Right lung (tissue), 5 donors: ENCODE measurements around the gene DCPS. TPM values are rescaled to one million over a fixed set of nuclear protein-coding genes. Genes with fewer than 3 reads are reported as not detected.

Experiments used
- DNase-seq, 2 donors: peaks; one replicate each; pipeline ENCODE4 v3.0.0-alpha.2; 2013
- polyA plus RNA-seq, 5 donors: library from polyadenylated mRNA; unstranded; fragments of 120-200 nt; gene quantifications; one replicate each; pipeline versions ENCODE4 v1.2.1 to v1.2.3, GENCODE V29; 2013; ENCODE audit warnings: inconsistent platforms in 1 of 5, low replicate concordance in 1 of 5; ENCODE audit not compliant: insufficient read length in 5 of 5, insufficient read depth in 1 of 5

Gene DCPS
- polyA plus RNA-seq, 5 donors: 19.5 to 24.9 (median 21.4) TPM

- DNase-seq: no peak
Observed at GRCh38 chr11:126322996-126323395, 19.1 kb downstream of the DCPS start.

- no peak for DNase-seq
Observed at GRCh38 chr11:126327281-126328000, 23.6 kb downstream of the DCPS start.

DNA sequence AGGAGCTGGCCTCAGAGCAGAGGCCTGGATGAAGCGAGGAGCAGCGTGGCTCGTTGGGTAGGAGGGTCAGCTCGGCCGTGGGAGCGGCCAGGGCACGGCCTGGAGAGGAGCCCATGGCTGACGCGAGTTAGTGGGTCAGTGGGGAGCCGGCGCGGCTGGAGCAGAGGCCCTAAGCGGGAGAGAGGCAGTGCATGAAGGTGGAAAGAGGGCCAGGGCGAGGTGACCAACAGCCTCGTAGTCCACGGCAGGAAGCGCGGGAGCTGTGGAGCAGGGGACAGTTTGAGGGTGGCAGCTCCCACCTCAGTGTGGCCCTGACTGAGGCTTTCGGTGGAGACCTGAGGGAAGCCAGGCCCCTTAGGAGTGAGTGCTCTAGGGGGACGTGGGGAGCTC, 24.1 kb downstream of the DCPS start:
- DNase-seq: no peak

GRCh38 chr11:126328444-126328843, 24.6 kb downstream of the DCPS start:
- DNase-seq: no peak

- DNase-seq: no peak
Observed at GRCh38 chr11:126328938-126329643, 25.2 kb downstream of the DCPS start.

- DNase-seq: no peak
Observed at GRCh38 chr11:126329644-126330211, 25.9 kb downstream of the DCPS start.

GRCh38 chr11:126331286-126331685, 27.4 kb downstream of the DCPS start:
- DNase-seq: no peak

DNA sequence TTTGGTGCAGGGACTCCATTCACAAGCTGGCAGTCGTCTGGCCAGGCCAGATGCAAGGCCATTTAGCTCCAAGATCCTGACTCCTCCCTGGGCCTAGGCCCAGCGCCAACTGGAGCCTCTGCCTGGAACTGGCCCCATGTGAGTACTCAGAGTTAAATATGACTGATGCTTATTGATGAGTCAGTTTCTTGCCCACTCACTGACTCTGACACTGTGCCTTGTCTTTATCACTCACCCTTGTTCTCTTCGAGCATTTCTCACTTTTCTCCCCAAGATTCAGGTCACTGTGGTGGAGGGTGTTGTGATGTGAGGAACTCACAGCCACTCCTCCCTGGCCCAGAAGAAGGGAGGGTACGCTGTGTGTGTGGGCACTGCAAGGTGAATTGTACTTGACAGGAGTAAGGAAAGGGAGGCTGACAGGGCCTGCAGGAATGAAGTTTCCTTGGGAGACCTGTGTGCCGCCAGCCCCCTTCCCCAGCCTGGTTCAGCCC, 28.4 kb downstream of the DCPS start:
- DNase-seq: no peak

DNA sequence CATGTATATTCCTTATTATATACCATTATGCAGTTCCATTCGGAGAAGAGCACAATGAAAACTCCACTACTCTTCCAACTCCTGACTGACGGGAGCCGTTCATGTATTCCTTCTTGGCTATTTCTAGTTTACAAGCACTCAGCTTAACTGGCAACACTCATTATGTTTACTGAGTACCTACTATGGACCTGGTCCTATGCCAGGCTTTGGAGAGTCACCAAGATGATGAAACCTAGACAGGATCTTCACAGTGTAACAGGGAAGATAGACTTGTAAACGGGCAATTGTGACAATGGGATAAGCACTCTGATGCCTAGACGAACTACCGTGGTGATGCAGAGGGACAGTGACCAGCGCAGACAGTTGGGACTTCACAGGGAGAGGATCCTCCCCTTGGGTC, 29.3 kb downstream of the DCPS start:
- no peak for DNase-seq

DNA sequence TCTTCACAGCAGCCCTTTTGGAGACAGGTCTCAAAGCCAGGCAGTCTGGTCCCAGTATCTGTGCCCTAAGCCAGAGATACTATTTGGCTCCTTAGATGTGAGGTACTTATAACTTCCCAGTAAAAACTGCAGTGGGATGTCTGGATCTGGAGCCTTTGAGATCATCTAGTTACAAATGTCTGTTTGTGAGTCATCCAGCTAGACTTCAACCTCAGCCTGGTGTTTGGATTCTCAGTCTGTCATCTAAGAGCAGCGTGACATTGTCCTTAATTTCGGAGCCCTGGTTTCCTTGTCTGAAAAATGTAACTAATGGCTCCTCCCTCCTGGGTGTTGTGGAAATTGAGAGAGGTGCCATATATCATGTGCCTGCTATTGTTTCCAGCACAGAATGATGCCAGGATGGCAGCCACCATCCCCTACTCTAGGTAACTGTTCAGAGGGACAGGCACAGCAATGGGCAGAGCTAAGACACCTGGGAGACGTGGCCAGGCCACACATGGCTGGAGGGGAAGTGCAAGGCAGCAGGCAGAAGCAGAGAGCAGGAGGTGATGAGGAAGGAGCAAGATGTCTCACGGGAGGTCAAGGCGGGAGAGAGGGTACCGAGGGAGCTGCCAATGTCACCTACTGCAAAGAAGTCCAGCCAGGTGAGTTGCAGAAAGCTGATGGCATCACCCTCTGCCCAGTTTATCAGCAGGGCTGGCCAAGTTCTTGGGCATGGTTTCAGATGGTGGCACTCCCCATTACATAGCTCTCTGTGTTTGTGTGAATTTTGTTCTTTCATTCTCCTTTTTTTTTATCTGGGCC, 31.0 kb downstream of the DCPS start:
- DNase-seq: no peak

GRCh38 chr11:126335463-126335760, 31.6 kb downstream of the DCPS start:
- DNase-seq: no peak

GRCh38 chr11:126336138-126336541, 32.3 kb downstream of the DCPS start:
- DNase-seq: no peak

GRCh38 chr11:126336671-126337101, 32.8 kb downstream of the DCPS start:
- DNase-seq: no peak

DNA sequence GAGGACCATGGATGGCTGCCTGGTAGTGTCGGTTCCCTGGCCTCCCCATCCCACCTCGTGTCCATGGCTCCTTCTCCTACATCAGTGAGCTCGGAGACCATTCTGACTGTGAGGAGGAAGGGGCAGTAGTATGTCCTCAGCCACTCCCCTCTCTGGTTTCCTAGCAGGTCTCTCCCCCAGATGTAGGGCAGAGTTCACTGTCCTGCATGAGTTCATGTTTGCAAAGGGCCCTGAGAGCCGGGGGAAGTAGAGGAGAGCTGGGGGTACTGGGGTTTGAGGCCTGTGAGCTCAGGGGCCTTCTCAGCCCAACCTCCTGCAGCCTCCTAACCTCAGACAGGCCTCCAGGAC, 33.2 kb downstream of the DCPS start:
- DNase-seq: no peak

- no peak for DNase-seq
Observed at GRCh38 chr11:126337474-126338241, 33.8 kb downstream of the DCPS start.

- DNase-seq: no peak
Observed at GRCh38 chr11:126338346-126339055, 34.6 kb downstream of the DCPS start.

DNA sequence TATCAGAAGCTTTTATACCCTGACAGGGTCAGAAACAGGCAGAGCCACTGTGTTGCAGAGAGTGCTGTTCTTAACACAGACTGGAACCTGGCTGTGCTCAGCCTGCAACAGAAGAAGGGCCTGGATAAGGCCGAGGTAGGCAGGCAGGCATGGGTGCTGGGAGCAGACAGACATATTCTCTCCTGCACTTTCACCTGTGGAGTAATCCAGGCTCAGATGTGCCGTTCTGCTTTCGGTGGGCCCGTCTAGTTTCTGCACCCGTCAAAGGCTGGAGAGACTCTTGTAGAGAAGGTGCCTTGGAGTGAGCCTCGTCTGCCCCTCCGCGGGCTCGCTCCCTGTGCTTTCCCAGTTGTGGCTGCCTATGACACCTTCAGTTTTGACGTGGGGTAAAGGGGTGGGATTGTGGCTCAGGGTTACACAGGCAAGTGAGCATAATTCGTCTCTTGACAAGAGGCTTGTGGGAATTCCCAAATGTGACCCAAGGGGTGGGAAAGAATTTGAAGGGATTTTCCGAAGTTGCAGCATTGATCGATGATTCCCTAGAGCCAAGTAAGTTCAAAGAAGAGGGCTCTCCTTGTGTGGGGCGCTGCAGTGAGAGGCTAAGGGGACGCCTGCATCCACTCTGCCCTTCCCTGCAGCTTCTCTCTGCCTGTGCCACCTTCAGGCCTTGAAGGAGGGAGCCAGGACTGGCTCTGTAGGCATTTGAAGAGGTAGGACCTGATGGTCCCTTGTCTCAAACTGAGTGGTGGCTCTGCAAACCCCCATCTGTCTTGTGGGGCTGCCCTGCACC, 35.4 kb downstream of the DCPS start:
- no peak for DNase-seq

GRCh38 chr11:126339863-126340434, 36.1 kb downstream of the DCPS start:
- no peak for DNase-seq

DNA sequence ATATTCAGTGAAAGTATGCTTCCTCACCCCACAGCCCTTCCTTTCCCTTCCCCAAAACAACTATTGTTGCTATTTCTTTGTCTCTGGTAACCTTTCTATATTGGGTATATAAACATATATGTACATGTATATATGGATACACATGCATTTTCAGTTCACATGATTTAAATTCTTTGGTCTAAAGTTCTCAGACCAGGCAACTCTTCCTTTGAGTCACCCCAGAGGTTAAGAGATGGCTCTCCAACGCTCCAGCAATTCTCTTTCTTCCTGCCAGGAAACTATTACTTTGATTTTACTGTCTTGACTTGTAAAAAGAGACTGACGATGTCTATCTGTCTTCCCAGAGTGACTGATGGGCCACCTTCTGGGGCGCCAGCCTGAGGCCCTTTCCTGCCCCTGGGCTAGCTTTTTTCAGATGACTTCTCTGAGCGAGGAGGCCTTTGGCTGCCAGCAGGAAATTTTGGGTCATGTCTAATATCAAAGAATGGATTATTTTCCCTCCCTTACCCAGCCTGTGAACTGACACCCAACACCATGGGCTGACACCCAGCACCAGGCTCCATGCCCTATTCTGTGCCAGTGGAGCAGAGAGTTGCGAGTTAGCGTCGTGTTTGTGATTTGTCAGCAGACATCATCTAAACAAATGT, 37.2 kb downstream of the DCPS start:
- DNase-seq: no peak
